ENCODE results near the gene C1QTNF9. TPM values are rescaled to one million over a fixed set of nuclear protein-coding genes. Genes with fewer than 3 reads are reported as not detected.

C1QTNF9 gene
- total and polyA plus RNA-seq, 2 of the 8 experiments (the other 6 are each of a cell fraction or from before 2014, with no cell fraction given) = not detected

GRCh38 chr13:24362435-24362952 lies 53.1 kb downstream of the C1QTNF9 start:
- no peak overlapping the region for H3K4me3 ChIP-seq (ENCODE audit: extremely low read depth in 1 of 4, insufficient read depth in 2 of 4, low read depth in 3 of 4, low read length in 4 of 4)
- H3K27ac ChIP-seq (ENCODE audit: low read depth, low read length) = no peak overlapping the region
- FAIRE-seq (no peak), DNase-seq (ENCODE audit: low read depth in 1 of 2, low spot score in 2 of 2) (no peak)
- H2BK120ac ChIP-seq (replicated peaks; ENCODE audit: low read depth, low read length) = no peak overlapping the region
- H3K4me1 ChIP-seq (replicated peaks in 1 of 4; ENCODE audit: control insufficient read depth in 3 of 4, insufficient read depth in 4 of 4, low read length in 3 of 4) = no peaks in the 10 kb centered on the region
- H4K8ac ChIP-seq (ENCODE audit: extremely low read depth, insufficient read depth, low read length) = 0 out of 2 replicates have a peak overlapping the region, but pooled peaks have one; percentile 51
- no peak overlapping the region for H2BK20ac ChIP-seq (ENCODE audit: low read length)
- no peak overlapping the region for H3K18ac ChIP-seq (ENCODE audit: extremely low read depth, low read length)
- no peak overlapping the region for H3K4ac ChIP-seq (replicated peaks; ENCODE audit: insufficient read length, low read depth, low read length)
- no peak overlapping the region for H3K23ac ChIP-seq (ENCODE audit: insufficient read length)
- H3K79me2 ChIP-seq (ENCODE audit: control insufficient read depth in 1 of 2, insufficient read depth in 2 of 2, low read length in 2 of 2) = no peaks in the 10 kb centered on the region
- H3K36me3 ChIP-seq (ENCODE audit: control insufficient read depth in 2 of 4, insufficient read depth in 4 of 4, low read length in 3 of 4) = no peaks in the 10 kb centered on the region
- no peaks in the 10 kb centered on the region for H3K9me3 ChIP-seq (ENCODE audit: insufficient read depth in 2 of 2, low read depth in 1 of 2, low read length in 1 of 2)
- H2BK15ac ChIP-seq (ENCODE audit: low read length) = no peak overlapping the region
- no peak overlapping the region for H3K14ac ChIP-seq (ENCODE audit: insufficient read length)
- ChIA-PET POLR2A (ENCODE audit: partially characterized antibody) (no interaction called here), CTCF (ENCODE audit: partially characterized antibody) (no interaction called here)
- no peaks in the 10 kb centered on the region for H3K23me2 ChIP-seq (ENCODE audit: low read depth, low read length)
- no peaks in the 10 kb centered on the region for H3K27me3 ChIP-seq (replicated peaks in 1 of 4; ENCODE audit: control insufficient read depth in 3 of 4, extremely low read depth in 1 of 4, insufficient read depth in 3 of 4, low read length in 3 of 4)
- H2BK5ac ChIP-seq (ENCODE audit: low read depth, low read length) = no peak overlapping the region
- no peaks in the 10 kb centered on the region for H4K20me1 ChIP-seq (replicated peaks in 1 of 2; ENCODE audit: control insufficient read depth in 1 of 2, insufficient read depth in 2 of 2, low read length in 2 of 2)
- H2BK12ac ChIP-seq (ENCODE audit: low read depth, low read length) = no peak overlapping the region
- 94% methylated on average over 9 of the region's 9 CpGs; no CpG with 5 or more reads in 1 of the 2 experiments for WGBS, 2 experiments (ENCODE audit: extremely low coverage in 1 of 2, insufficient coverage in 1 of 2, insufficient read length in 1 of 2, insufficient replicate concordance in 2 of 2, low coverage in 1 of 2, low lambda C conversion rate in 2 of 2, missing lambda C conversion rate in 1 of 2)
- H3K9ac ChIP-seq (replicated peaks in 1 of 4; ENCODE audit: extremely low read depth in 1 of 4, low read depth in 3 of 4, low read length in 3 of 4) = no peak overlapping the region
- H3K56ac ChIP-seq (replicated peaks; ENCODE audit: insufficient read length, low read depth, low read length) = no peak overlapping the region
- H2AFZ ChIP-seq (ENCODE audit: low read length) = no peak overlapping the region
- H3K79me1 ChIP-seq (ENCODE audit: low read depth, low read length) = no peaks in the 10 kb centered on the region
- H3K4me2 ChIP-seq (ENCODE audit: insufficient read depth in 1 of 2, low read depth in 2 of 2, low read length in 2 of 2) = no peak overlapping the region
- no peak overlapping the region for H2AK5ac ChIP-seq (ENCODE audit: low read depth, low read length)
- H4K5ac ChIP-seq (ENCODE audit: insufficient read length, low read depth, low read length) = no peak overlapping the region
- H4K91ac ChIP-seq (replicated peaks; ENCODE audit: insufficient read length, low read length) = no peak overlapping the region
- no peak for TF ChIP-seq SP4 (IDR thresholded peaks at IDR 0.05; ENCODE audit: low read length)
